Gastroesophageal sphincter (tissue), 4 donors: Measurements from ENCODE around the gene F10. TPM values are rescaled to one million over a fixed set of nuclear protein-coding genes. Genes with fewer than 3 reads are reported as not detected.
"Not testable (repeated sequence)": the region's sequence is repeated elsewhere in the genome, so short reads cannot be mapped to it uniquely, and the experiment has no call there.

ENCODE experiments used
- ATAC-seq: fragments of 150-250 bp; one replicate; pipeline ENCODE4 v1.9.1; 2016; ENCODE audit warnings: mild to moderate bottlenecking, moderate library complexity
- H3K27ac ChIP-seq, 4 donors: fragments of 200-600 bp; sonication (generic) in 3 of 4; 1 replicate in 3 of 4; 2 replicates in 1 of 4; pipeline ENCODE4 v1.5.1; 2016 to 2019
- H3K27me3 ChIP-seq: fragments of 200-600 bp; sonication (generic); one replicate; pipeline ENCODE4 v1.5.1; 2019
- H3K36me3 ChIP-seq, 2 donors: fragments of 200-600 bp; sonication (generic); one replicate each; pipeline ENCODE4 v1.5.1; 2019; ENCODE audit warnings: control low read depth in 1 of 2
- H3K4me1 ChIP-seq, 3 donors: fragments of 200-600 bp; sonication (generic); 1 replicate in 2 of 3; 2 replicates in 1 of 3; pipeline ENCODE4 v1.5.1; 2016 to 2019; ENCODE audit warnings: control low read depth in 2 of 3
- H3K4me3 ChIP-seq, 2 donors: fragments of 200-600 bp; sonication (generic); one replicate each; pipeline ENCODE4 v1.5.1; 2019; ENCODE audit warnings: mild to moderate bottlenecking in 1 of 2, moderate library complexity in 1 of 2
- H3K9me3 ChIP-seq, 3 donors: fragments of 200-600 bp; sonication (generic); one replicate each; pipeline ENCODE4 v1.5.1; 2017 to 2019; ENCODE audit warnings: control low read depth in 2 of 3
- CTCF ChIP-seq, 4 experiments: fragments of 200-600 bp in 2 of 4; fragments of 450-650 bp in 2 of 4; sonication (generic) in 1 of 4; IDR thresholded peaks; one replicate each; pipeline ENCODE4 v1.5.1; 2017 to 2019; ENCODE audit warnings: antibody characterized with exemption in 4 of 4, mild to moderate bottlenecking in 2 of 4, moderate library complexity in 2 of 4
- EP300 ChIP-seq: sonication (generic); formaldehyde crosslinking; IDR thresholded peaks from one replicate; pipeline ENCODE4 v1.6.1; 2017; ENCODE audit warnings: antibody characterized with exemption, mild to moderate bottlenecking
- POLR2A ChIP-seq, 2 donors: fragments of 450-650 bp; IDR thresholded peaks; one replicate each; pipeline ENCODE4 v1.6.1; 2017; ENCODE audit warnings: antibody characterized with exemption in 2 of 2, mild to moderate bottlenecking in 2 of 2, moderate library complexity in 1 of 2
- POLR2AphosphoS5 ChIP-seq: sonication (generic); formaldehyde crosslinking; IDR thresholded peaks from one replicate; pipeline ENCODE4 v1.6.1; 2017; ENCODE audit warnings: antibody characterized with exemption
- WGBS, 2 donors: methylation state at CpG; one replicate each; pipeline ENCODE4 v1.1.5; 2018; ENCODE audit warnings: low coverage in 1 of 2; 5-methylcytosine and 5-hydroxymethylcytosine counted together
- total RNA-seq, 4 donors: library from RNA; depleted of rRNA; stranded (reverse); fragments of >200 nt; gene quantifications; one replicate each; pipeline ENCODE4 v1.1.0, GENCODE V29; 2016

Gene F10
- total RNA-seq, 4 donors from 2014 or later, result 6.9 to 51.7 (median 12.0) TPM

DNA sequence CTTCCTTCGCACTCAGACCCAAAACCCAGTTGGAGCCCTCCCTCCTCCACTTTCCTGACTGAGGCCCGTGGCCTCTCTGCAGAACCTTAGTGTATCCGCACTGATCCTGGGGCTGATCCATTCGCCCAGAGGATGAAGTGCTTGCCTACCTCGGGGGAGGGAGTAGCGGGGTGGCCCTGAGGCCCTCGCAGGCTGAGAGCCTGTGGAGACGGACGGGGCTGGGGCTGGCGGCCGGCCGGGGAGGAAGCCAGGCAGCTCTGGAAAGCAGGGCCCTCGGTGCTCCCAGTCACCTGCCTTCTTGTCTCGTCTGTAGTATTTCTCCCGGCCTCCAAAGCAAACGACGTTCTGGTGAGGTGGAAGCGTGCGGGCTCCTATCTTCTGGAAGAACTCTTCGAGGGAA lies 37.1 kb downstream of the F10 start:
- WGBS, 2 donors, result 90% methylated on average over 4 of the region's 20 CpGs; no CpG with 5 or more reads in 1 of the 2 donors
- ATAC-seq, result no peak
- peaks cover 46% of the 10 kb centered on the region for H3K27me3 ChIP-seq

GRCh38 chr13:113160983-113161382 lies 38.4 kb downstream of the F10 start:
- no peak for ATAC-seq
- H3K9me3 ChIP-seq, result no peaks in the 10 kb centered on the region
- no peak overlapping the region for H3K4me3 ChIP-seq
- peaks cover 46% of the 10 kb centered on the region for H3K27me3 ChIP-seq
- 65 to 80% methylated on average over 1 to 3 of the region's 12 CpGs for WGBS, 2 donors
- H3K4me1 ChIP-seq, result no peaks in the 10 kb centered on the region
- TF ChIP-seq POLR2AphosphoS5 (no peak), POLR2A (IDR thresholded peaks at IDR 0.05) (no peak), EP300 (no peak), CTCF (IDR thresholded peaks at IDR 0.05) (no peak)
- no peaks in the 10 kb centered on the region for H3K36me3 ChIP-seq
- H3K27ac ChIP-seq, result no peak overlapping the region

More for the DNA sequence above, 37.1 kb downstream of the F10 start:
- no peak overlapping the region for H3K27ac ChIP-seq
- H3K36me3 ChIP-seq, result no peaks in the 10 kb centered on the region
- H3K4me3 ChIP-seq, result no peak overlapping the region
- no peaks in the 10 kb centered on the region for H3K9me3 ChIP-seq
- H3K4me1 ChIP-seq, result peaks cover 0 to 4% (median 0%) of the 10 kb centered on the region in 3 donors
- TF ChIP-seq EP300, result no peak
- TF ChIP-seq POLR2AphosphoS5, result no peak
- TF ChIP-seq POLR2A (IDR thresholded peaks at IDR 0.05), result no peak
- TF ChIP-seq CTCF (IDR thresholded peaks at IDR 0.05), result no peak

DNA sequence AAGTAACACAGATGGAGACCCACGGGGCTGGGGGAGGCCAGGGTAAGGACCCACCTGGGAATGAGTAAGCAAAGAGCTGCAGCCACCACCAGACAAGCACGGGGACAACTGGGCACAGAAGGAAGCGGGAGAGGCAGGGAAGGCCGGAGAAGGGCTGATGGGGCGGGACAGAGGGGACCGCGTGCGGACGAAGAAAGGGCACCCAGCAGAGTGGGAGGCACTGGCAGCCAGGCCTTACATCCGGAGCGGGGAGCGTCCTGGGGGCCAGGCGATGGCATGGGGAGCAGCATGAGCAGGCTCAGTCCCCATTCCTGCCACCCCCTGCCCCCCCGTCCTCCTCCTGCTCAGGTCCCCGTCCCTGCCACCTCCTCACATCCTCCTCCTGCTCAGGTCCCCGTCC lies 38.8 kb downstream of the F10 start:
- no peak for TF ChIP-seq POLR2AphosphoS5
- TF ChIP-seq EP300, result no peak
- TF ChIP-seq POLR2A (IDR thresholded peaks at IDR 0.05), result no peak
- TF ChIP-seq CTCF (IDR thresholded peaks at IDR 0.05), result no peak
- H3K27ac ChIP-seq, result no peak overlapping the region
- ATAC-seq, result no peak
- peaks cover 46% of the 10 kb centered on the region for H3K27me3 ChIP-seq
- 39% methylated on average over 12 of the region's 16 CpGs; no CpG with 5 or more reads in 1 of the 2 donors for WGBS, 2 donors
- H3K4me1 ChIP-seq, result no peaks in the 10 kb centered on the region
- H3K36me3 ChIP-seq, result no peaks in the 10 kb centered on the region
- no peaks in the 10 kb centered on the region for H3K9me3 ChIP-seq
- H3K4me3 ChIP-seq, result no peak overlapping the region

DNA sequence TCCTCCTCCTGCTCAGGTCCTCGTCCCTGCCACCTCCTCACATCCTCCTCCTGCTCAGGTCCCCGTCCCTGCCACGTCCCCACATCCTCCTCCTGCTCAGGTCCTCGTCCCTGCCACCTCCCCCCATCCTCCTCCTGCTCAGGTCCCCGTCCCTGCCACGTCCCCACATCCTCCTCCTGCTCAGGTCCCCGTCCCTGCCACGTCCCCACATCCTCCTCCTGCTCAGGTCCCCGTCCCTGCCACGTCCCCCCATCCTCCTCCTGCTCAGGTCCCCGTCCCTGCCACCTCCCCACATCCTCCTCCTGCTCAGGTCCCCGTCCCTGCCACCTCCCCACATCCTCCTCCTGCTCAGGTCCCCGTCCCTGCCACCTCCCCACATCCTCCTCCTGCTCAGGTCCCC lies 39.4 kb downstream of the F10 start:
- H3K9me3 ChIP-seq, H3K27ac ChIP-seq, H3K4me1 ChIP-seq, H3K4me3 ChIP-seq, H3K36me3 ChIP-seq, ATAC-seq: not testable (repeated sequence)
- 41% methylated on average over 3 of the region's 13 CpGs; no CpG with 5 or more reads in 1 of the 2 donors for WGBS, 2 donors
- peaks cover 46% of the 10 kb centered on the region for H3K27me3 ChIP-seq

DNA sequence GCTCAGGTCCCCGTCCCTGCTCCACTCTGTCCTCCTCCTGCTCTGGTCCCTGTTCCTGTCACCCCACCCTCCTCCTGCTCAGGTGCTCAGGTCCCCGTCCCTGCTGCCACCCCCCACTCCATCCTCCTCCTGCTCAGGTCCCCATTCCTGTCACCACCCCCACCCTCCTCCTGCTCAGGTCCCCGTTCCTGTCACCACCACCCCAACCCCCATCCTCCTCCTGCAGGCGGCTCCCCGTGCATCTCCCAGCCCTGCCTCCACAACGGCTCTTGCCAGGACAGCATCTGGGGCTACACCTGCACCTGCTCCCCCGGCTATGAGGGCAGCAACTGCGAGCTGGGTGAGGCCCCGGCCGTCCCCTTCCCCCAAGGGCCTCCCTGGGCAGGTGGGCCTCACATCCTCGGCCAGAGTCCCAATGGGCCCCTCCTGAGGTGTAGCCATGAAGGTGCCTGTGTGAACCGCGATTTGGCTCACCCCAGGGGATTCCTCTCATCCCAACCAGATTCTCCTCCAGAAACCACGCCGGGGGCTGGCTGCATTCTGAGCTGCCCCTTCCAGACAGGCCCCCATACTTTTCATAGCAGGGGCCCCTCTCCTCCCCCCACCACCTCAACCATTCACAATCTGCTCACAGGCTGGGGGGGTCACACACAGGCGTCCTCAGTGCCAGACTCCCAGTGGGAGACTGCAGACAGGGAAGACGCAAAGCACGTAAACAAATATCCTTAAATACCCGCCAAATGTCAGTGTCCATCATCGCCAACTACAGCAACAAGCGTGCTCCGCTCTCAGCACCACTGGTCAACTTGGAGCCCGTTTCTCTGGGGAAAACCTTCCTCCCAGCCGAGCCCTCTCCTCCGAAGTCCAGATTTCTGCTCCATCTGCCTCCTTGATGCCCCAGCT lies 40.4 kb downstream of the F10 start:
- peaks cover 46% of the 10 kb centered on the region for H3K27me3 ChIP-seq
- H3K36me3 ChIP-seq, result no peaks in the 10 kb centered on the region
- no peaks in the 10 kb centered on the region for H3K4me1 ChIP-seq
- H3K9me3 ChIP-seq, result peaks cover 0 to 5% (median 0%) of the 10 kb centered on the region in 3 donors
- H3K27ac ChIP-seq, result no peak overlapping the region
- no peak for ATAC-seq
- TF ChIP-seq POLR2AphosphoS5 (no peak), EP300 (no peak), POLR2A (IDR thresholded peaks at IDR 0.05) (no peak), CTCF (IDR thresholded peaks at IDR 0.05) (no peak)
- H3K4me3 ChIP-seq, result no peak overlapping the region
- 26 to 86% methylated on average over 2 to 7 of the region's 25 CpGs for WGBS, 2 donors
